K562 (cell line): ENCODE data around the gene NOM1. TPM values are rescaled to one million over a fixed set of nuclear protein-coding genes. Genes with fewer than 3 reads are reported as not detected.
A peak's percentile ranks its signal among the peaks of the same experiment; 100 is the strongest.

ENCODE experiments used
- DIDO1 ChIP-seq: fragments of 450-650 bp; IDR thresholded peaks from 2 replicates; pipeline ENCODE4 v1.6.1; 2016; ENCODE audit warnings: low read depth, missing biosample characterization, missing genetic modification characterization
- EGR1 ChIP-seq: fragments of 450-650 bp; conservative IDR thresholded peaks from 2 replicates; pipeline ENCODE4 v1.6.1; 2017; ENCODE audit warnings: mild to moderate bottlenecking
- HEY1 ChIP-seq: fragments of 250-450 bp; sonication (Bioruptor Pico); IDR thresholded peaks from 2 replicates; pipeline ENCODE4 v1.5.0; 2020; ENCODE audit warnings: mild to moderate bottlenecking, moderate library complexity, borderline replicate concordance
- MCM5 ChIP-seq: fragments of 450-650 bp; IDR thresholded peaks from 2 replicates; pipeline ENCODE4 v1.6.1; 2016; ENCODE audit warnings: low read depth
- MEF2D ChIP-seq: conservative IDR thresholded peaks from 2 replicates; pipeline ENCODE4 v1.6.1; 2016; ENCODE audit warnings: low read depth, missing genetic modification characterization, missing compliant biosample characterization
- NFYB ChIP-seq: IDR thresholded peaks from 2 replicates; pipeline ENCODE4 v1.6.1; 2011; ENCODE audit warnings: mild to moderate bottlenecking, moderate library complexity; ENCODE audit not compliant: insufficient read length; ENCODE audit errors: extremely low read depth
- SMARCA4 ChIP-seq: fragments of 450-650 bp; IDR thresholded peaks from 2 replicates; pipeline ENCODE4 v1.6.1; 2016
- SP1 ChIP-seq: sonication (generic); formaldehyde crosslinking; IDR thresholded peaks from 2 replicates; pipeline ENCODE4 v1.8.1; 2022; ENCODE audit warnings: mild to moderate bottlenecking, missing genetic modification reagents
- TAF9B ChIP-seq: fragments of 450-650 bp; IDR thresholded peaks from 2 replicates; pipeline ENCODE4 v1.6.1; 2018; ENCODE audit warnings: mild to moderate bottlenecking; ENCODE audit not compliant: partially characterized antibody
- USF2 ChIP-seq: sonication (generic); formaldehyde crosslinking; IDR thresholded peaks from 2 replicates; pipeline ENCODE4 v1.5.0; 2020; ENCODE audit warnings: missing genetic modification reagents
- ZBTB17 ChIP-seq: fragments of 450-650 bp; formaldehyde crosslinking; IDR thresholded peaks from 2 replicates; pipeline ENCODE4 v1.4.0; 2020; ENCODE audit warnings: mild to moderate bottlenecking
- ZNF445 ChIP-seq: fragments of 250-450 bp; sonication (Bioruptor Pico); IDR thresholded peaks from 2 replicates; pipeline ENCODE4 v1.4.0; 2020; ENCODE audit warnings: low read depth, mild to moderate bottlenecking, moderate library complexity
- ZNF79 ChIP-seq: fragments of 250-450 bp; sonication (Bioruptor Pico); IDR thresholded peaks from 2 replicates; pipeline ENCODE4 v1.4.0; 2020; ENCODE audit warnings: low read depth, mild to moderate bottlenecking, moderate library complexity
- polyA plus RNA-seq, 8 experiments: library from polyadenylated mRNA; depleted of rRNA in 4 of 8; stranded (reverse) in 5 of 8; unstranded in 3 of 8; fragments of >200 nt; fragmentation: Nextera tagmentation in 2 of 8; fragmentation: Illumina TruSeq in 1 of 8; extraction: Ambion mirVana in 2 of 8; extraction: Trizol in 1 of 8; gene quantifications; 2 replicates each; pipeline versions ENCODE4 v1.2.1 to v1.2.3, GENCODE V29; 2011 to 2014; ENCODE audit warnings: inconsistent platforms in 1 of 8, missing spikeins in 1 of 8
- total RNA-seq, 7 experiments: library from RNA; depleted of rRNA in 6 of 7; stranded (reverse); fragments of >200 nt in 6 of 7; fragmentation: Illumina TruSeq in 2 of 7; extraction: Trizol in 2 of 7; gene quantifications; 2 replicates each; pipeline versions ENCODE4 v1.2.1 to v1.2.3, GENCODE V29; 2011 to 2021; ENCODE audit warnings: low replicate concordance in 1 of 7
- TF ChIP-seq, protein P1 (sequence below): fragments of 250-450 bp; sonication (Bioruptor Pico); IDR thresholded peaks from 2 replicates; pipeline ENCODE4 v1.8.0; 2022; ENCODE audit warnings: moderate library complexity, mild to moderate bottlenecking, inconsistent platforms
- TF ChIP-seq, protein P2 (sequence below): fragments of 200-600 bp; sonication (generic); IDR thresholded peaks from one replicate; pipeline ENCODE4 v1.6.1; 2012; ENCODE audit warnings: mild to moderate bottlenecking, low read depth, low read length, inconsistent platforms

Gene NOM1
- total and polyA plus RNA-seq, 9 of the 15 experiments (the other 6 are each of a cell fraction or from before 2014, with no cell fraction given) = 6.8 to 47.3 (median 37.4) TPM

- no peak for TF ChIP-seq MEF2D (tag)
- TF ChIP-seq EGR1 = no peak
- peak; percentile 83 for TF ChIP-seq TAF9B
- TF ChIP-seq ZBTB17 (CRISPR knock-in tag) = no peak
- no peak for TF ChIP-seq NFYB
- TF ChIP-seq MCM5 = no peak
- no peak for TF ChIP-seq ZNF445
- TF ChIP-seq SMARCA4 = no peak
- no peak for TF ChIP-seq ZNF79 (CRISPR knock-in tag)
- TF ChIP-seq, protein P1, sequence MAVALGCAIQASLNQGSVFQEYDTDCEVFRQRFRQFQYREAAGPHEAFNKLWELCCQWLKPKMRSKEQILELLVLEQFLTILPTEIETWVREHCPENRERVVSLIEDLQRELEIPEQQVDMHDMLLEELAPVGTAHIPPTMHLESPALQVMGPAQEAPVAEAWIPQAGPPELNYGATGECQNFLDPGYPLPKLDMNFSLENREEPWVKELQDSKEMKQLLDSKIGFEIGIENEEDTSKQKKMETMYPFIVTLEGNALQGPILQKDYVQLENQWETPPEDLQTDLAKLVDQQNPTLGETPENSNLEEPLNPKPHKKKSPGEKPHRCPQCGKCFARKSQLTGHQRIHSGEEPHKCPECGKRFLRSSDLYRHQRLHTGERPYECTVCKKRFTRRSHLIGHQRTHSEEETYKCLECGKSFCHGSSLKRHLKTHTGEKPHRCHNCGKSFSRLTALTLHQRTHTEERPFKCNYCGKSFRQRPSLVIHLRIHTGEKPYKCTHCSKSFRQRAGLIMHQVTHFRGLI (CRISPR knock-in tag) = 0 out of 2 replicates have a peak, but pooled peaks have one; percentile 2
- TF ChIP-seq DIDO1 = peak; percentile 45; the same call in 1 of the 2 replicates
- TF ChIP-seq, protein P2, sequence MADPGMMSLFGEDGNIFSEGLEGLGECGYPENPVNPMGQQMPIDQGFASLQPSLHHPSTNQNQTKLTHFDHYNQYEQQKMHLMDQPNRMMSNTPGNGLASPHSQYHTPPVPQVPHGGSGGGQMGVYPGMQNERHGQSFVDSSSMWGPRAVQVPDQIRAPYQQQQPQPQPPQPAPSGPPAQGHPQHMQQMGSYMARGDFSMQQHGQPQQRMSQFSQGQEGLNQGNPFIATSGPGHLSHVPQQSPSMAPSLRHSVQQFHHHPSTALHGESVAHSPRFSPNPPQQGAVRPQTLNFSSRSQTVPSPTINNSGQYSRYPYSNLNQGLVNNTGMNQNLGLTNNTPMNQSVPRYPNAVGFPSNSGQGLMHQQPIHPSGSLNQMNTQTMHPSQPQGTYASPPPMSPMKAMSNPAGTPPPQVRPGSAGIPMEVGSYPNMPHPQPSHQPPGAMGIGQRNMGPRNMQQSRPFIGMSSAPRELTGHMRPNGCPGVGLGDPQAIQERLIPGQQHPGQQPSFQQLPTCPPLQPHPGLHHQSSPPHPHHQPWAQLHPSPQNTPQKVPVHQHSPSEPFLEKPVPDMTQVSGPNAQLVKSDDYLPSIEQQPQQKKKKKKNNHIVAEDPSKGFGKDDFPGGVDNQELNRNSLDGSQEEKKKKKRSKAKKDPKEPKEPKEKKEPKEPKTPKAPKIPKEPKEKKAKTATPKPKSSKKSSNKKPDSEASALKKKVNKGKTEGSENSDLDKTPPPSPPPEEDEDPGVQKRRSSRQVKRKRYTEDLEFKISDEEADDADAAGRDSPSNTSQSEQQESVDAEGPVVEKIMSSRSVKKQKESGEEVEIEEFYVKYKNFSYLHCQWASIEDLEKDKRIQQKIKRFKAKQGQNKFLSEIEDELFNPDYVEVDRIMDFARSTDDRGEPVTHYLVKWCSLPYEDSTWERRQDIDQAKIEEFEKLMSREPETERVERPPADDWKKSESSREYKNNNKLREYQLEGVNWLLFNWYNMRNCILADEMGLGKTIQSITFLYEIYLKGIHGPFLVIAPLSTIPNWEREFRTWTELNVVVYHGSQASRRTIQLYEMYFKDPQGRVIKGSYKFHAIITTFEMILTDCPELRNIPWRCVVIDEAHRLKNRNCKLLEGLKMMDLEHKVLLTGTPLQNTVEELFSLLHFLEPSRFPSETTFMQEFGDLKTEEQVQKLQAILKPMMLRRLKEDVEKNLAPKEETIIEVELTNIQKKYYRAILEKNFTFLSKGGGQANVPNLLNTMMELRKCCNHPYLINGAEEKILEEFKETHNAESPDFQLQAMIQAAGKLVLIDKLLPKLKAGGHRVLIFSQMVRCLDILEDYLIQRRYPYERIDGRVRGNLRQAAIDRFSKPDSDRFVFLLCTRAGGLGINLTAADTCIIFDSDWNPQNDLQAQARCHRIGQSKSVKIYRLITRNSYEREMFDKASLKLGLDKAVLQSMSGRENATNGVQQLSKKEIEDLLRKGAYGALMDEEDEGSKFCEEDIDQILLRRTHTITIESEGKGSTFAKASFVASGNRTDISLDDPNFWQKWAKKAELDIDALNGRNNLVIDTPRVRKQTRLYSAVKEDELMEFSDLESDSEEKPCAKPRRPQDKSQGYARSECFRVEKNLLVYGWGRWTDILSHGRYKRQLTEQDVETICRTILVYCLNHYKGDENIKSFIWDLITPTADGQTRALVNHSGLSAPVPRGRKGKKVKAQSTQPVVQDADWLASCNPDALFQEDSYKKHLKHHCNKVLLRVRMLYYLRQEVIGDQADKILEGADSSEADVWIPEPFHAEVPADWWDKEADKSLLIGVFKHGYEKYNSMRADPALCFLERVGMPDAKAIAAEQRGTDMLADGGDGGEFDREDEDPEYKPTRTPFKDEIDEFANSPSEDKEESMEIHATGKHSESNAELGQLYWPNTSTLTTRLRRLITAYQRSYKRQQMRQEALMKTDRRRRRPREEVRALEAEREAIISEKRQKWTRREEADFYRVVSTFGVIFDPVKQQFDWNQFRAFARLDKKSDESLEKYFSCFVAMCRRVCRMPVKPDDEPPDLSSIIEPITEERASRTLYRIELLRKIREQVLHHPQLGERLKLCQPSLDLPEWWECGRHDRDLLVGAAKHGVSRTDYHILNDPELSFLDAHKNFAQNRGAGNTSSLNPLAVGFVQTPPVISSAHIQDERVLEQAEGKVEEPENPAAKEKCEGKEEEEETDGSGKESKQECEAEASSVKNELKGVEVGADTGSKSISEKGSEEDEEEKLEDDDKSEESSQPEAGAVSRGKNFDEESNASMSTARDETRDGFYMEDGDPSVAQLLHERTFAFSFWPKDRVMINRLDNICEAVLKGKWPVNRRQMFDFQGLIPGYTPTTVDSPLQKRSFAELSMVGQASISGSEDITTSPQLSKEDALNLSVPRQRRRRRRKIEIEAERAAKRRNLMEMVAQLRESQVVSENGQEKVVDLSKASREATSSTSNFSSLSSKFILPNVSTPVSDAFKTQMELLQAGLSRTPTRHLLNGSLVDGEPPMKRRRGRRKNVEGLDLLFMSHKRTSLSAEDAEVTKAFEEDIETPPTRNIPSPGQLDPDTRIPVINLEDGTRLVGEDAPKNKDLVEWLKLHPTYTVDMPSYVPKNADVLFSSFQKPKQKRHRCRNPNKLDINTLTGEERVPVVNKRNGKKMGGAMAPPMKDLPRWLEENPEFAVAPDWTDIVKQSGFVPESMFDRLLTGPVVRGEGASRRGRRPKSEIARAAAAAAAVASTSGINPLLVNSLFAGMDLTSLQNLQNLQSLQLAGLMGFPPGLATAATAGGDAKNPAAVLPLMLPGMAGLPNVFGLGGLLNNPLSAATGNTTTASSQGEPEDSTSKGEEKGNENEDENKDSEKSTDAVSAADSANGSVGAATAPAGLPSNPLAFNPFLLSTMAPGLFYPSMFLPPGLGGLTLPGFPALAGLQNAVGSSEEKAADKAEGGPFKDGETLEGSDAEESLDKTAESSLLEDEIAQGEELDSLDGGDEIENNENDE = no peak
- no peak for TF ChIP-seq USF2 (CRISPR knock-in tag)
- TF ChIP-seq SP1 (CRISPR knock-in tag) = peak; percentile 60
- TF ChIP-seq HEY1 (CRISPR knock-in tag) = no peak
Observed at GRCh38 chr7:156949541-156950380, at the start of gene NOM1 (continued).
